Measurements from ENCODE around the gene DNAJB1. TPM values are rescaled to one million over a fixed set of nuclear protein-coding genes. Genes with fewer than 3 reads are reported as not detected.
A peak's percentile ranks its signal among the peaks of the same experiment; 100 is the strongest.

DNAJB1 gene
- total RNA-seq, 1 donor from 2014 or later, result 61.9 TPM

GRCh38 chr19:14536926-14537692 is 18.9 kb upstream of the DNAJB1 start:
- no peak overlapping the region for H3K27ac Mint-ChIP-seq

GRCh38 chr19:14533450-14533849 is 15.3 kb upstream of the DNAJB1 start:
- Histone ChIP-seq H3K9me3 (ENCODE audit: low read depth) (no peaks in the 10 kb centered on the region), H3K27ac (no peak overlapping the region), H3K4me1 (peaks cover 6% of the 10 kb centered on the region), H3K4me2 (no peak overlapping the region), H3K4me3 (no peak overlapping the region), H3K9ac (no peak overlapping the region), H3K36me3 (no peaks in the 10 kb centered on the region), H3K27me3 (no peaks in the 10 kb centered on the region), H3K79me2 (ENCODE audit: low read depth) (peaks cover 76% of the 10 kb centered on the region), H3F3A (ENCODE audit: low read depth) (peaks cover 29% of the 10 kb centered on the region), H2AFZ (replicated peaks) (no peak overlapping the region), H4K20me1 (ENCODE audit: low read depth) (peaks cover 52% of the 10 kb centered on the region)
- H3K27ac Mint-ChIP-seq, result no peak overlapping the region
- DNase-seq (ENCODE audit: low spot score), result no peak
- peaks cover 29% of the 10 kb centered on the region for H3K4me1 Mint-ChIP-seq
- peaks cover 4% of the 10 kb centered on the region for H3K36me3 Mint-ChIP-seq
- no peak for TF ChIP-seq EZH2 (IDR thresholded peaks at IDR 0.05)
- no peak for TF ChIP-seq CTCF (IDR thresholded peaks at IDR 0.05)
- no peak for TF ChIP-seq EZH2phosphoT487 (IDR thresholded peaks at IDR 0.05)
- peaks cover 2% of the 10 kb centered on the region for H3K27me3 Mint-ChIP-seq (ENCODE audit: insufficient read depth, low read depth)
- H3K4me3 Mint-ChIP-seq, result no peak overlapping the region
- no peaks in the 10 kb centered on the region for H3K9me3 Mint-ChIP-seq

More at GRCh38 chr19:14536926-14537692, 18.9 kb upstream of the DNAJB1 start:
- H3K4me3 ChIP-seq, result no peak overlapping the region
- Mint-ChIP-seq H3K27me3 (ENCODE audit: insufficient read depth, low read depth) (peaks cover 2% of the 10 kb centered on the region), H3K4me3 (no peak overlapping the region), H3K36me3 (peaks cover 4% of the 10 kb centered on the region), H3K4me1 (peaks cover 15% of the 10 kb centered on the region), H3K9me3 (no peaks in the 10 kb centered on the region)
- H3K27me3 ChIP-seq, result no peaks in the 10 kb centered on the region
- peaks cover 83% of the 10 kb centered on the region for H3K79me2 ChIP-seq (ENCODE audit: low read depth)
- peaks cover 17% of the 10 kb centered on the region for H3F3A ChIP-seq (ENCODE audit: low read depth)
- no peaks in the 10 kb centered on the region for H3K36me3 ChIP-seq
- H2AFZ ChIP-seq (replicated peaks), result no peak overlapping the region
- H4K20me1 ChIP-seq (ENCODE audit: low read depth), result peaks cover 45% of the 10 kb centered on the region
- no peak overlapping the region for H3K9ac ChIP-seq
- TF ChIP-seq CTCF (IDR thresholded peaks at IDR 0.05) (no peak), EZH2 (IDR thresholded peaks at IDR 0.05) (no peak), EZH2phosphoT487 (IDR thresholded peaks at IDR 0.05) (no peak)
- H3K4me2 ChIP-seq, result peak overlapping the region; percentile 42
- H3K9me3 ChIP-seq (ENCODE audit: low read depth), result no peaks in the 10 kb centered on the region
- H3K4me1 ChIP-seq, result no peaks in the 10 kb centered on the region
- no peak overlapping the region for H3K27ac ChIP-seq
- peak; percentile 95 for DNase-seq (ENCODE audit: low spot score)

- Histone ChIP-seq H2AFZ (replicated peaks) (no peak overlapping the region), H4K20me1 (ENCODE audit: low read depth) (peaks cover 27% of the 10 kb centered on the region), H3K9ac (no peak overlapping the region), H3K4me1 (peaks cover 6% of the 10 kb centered on the region), H3K4me3 (peak overlapping the region; percentile 75), H3K27me3 (no peaks in the 10 kb centered on the region), H3K4me2 (peak overlapping the region; percentile 83), H3K36me3 (no peaks in the 10 kb centered on the region), H3K79me2 (ENCODE audit: low read depth) (peaks cover 54% of the 10 kb centered on the region), H3K27ac (no peak overlapping the region), H3F3A (ENCODE audit: low read depth) (peaks cover 30% of the 10 kb centered on the region), H3K9me3 (ENCODE audit: low read depth) (no peaks in the 10 kb centered on the region)
- no peaks in the 10 kb centered on the region for H3K9me3 Mint-ChIP-seq
- H3K27me3 Mint-ChIP-seq (ENCODE audit: insufficient read depth, low read depth), result peaks cover 5% of the 10 kb centered on the region
- no peak overlapping the region for H3K27ac Mint-ChIP-seq
- no peak for DNase-seq (ENCODE audit: low spot score)
- TF ChIP-seq EZH2 (IDR thresholded peaks at IDR 0.05), result no peak
- TF ChIP-seq CTCF (IDR thresholded peaks at IDR 0.05), result no peak
- TF ChIP-seq EZH2phosphoT487 (IDR thresholded peaks at IDR 0.05), result no peak
- peaks cover 22% of the 10 kb centered on the region for H3K4me1 Mint-ChIP-seq
- peak overlapping the region; percentile 94 for H3K4me3 Mint-ChIP-seq
- peaks cover 4% of the 10 kb centered on the region for H3K36me3 Mint-ChIP-seq
These were observed 12.3 kb upstream of the DNAJB1 start for GRCh38 chr19:14530506-14530905.

Measured in neural progenitor cell (in vitro differentiated cells).